ENCODE data around the gene MAD1L1.

- TF ChIP-seq CTCF (IDR thresholded peaks at IDR 0.05): no peak
- TF ChIP-seq EP300 (IDR thresholded peaks at IDR 0.05): no peak
- TF ChIP-seq POLR2A (IDR thresholded peaks at IDR 0.05): no peak
Observed at GRCh38 chr7:2209961-2210323, 22.8 kb downstream of the MAD1L1 start.
